GM19025 (cell line): Measurements from ENCODE around the gene IGDCC3.

Experiments
- ATAC-seq: cut with Tn5 transposase; IDR thresholded peaks from one replicate; pipeline ENCODE4 v1.9.1; 2021; ENCODE audit warnings: mild to moderate bottlenecking, low read depth, moderate library complexity; ENCODE audit not compliant: unreplicated experiment

The IGDCC3 gene

GRCh38 chr15:65304381-65305149 lies 73.2 kb downstream of the IGDCC3 start, which contains the start of gene RNU5B-1:
Gene RNU5B-1 (plus strand): TSS chr15:65304677.
- peak; percentile 65 for ATAC-seq

GRCh38 chr15:65303687-65304380 lies 74.0 kb downstream of the IGDCC3 start:
- no peak for ATAC-seq

GRCh38 chr15:65302061-65302460 lies 75.7 kb downstream of the IGDCC3 start:
- no peak for ATAC-seq

DNA sequence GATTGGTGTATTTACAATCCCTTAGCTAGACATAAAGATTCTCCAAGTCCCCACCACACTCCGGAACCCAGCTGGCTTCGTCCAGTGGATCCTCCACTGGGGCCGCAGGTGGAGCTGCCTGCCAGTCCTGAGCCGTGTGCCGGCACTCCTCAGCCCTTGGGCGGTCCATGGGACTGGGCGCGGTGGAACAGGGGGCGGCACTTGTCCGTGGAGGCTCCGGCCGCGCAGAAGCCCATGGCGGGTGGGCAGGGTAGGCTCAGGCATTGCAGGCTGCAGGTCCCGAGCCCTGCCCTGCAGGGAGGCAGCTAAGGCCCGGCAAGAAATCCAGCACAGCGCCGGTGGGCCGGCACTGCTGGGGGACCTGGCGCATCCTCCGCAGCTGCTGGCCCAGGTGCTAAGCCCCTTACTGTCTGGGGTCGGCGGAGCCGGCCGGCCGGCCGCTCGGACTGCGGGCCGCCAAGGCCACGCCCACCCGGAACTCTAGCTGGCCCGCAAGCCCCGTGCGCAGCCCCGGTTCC lies 76.8 kb downstream of the IGDCC3 start:
- ATAC-seq = no peak

- ATAC-seq = no peak
Observed at GRCh38 chr15:65298731-65299130, 79.1 kb downstream of the IGDCC3 start.

- ATAC-seq = no peak
Observed at GRCh38 chr15:65292938-65293518, 84.8 kb downstream of the IGDCC3 start.

GRCh38 chr15:65290228-65290627 lies 87.6 kb downstream of the IGDCC3 start:
- ATAC-seq = no peak

DNA sequence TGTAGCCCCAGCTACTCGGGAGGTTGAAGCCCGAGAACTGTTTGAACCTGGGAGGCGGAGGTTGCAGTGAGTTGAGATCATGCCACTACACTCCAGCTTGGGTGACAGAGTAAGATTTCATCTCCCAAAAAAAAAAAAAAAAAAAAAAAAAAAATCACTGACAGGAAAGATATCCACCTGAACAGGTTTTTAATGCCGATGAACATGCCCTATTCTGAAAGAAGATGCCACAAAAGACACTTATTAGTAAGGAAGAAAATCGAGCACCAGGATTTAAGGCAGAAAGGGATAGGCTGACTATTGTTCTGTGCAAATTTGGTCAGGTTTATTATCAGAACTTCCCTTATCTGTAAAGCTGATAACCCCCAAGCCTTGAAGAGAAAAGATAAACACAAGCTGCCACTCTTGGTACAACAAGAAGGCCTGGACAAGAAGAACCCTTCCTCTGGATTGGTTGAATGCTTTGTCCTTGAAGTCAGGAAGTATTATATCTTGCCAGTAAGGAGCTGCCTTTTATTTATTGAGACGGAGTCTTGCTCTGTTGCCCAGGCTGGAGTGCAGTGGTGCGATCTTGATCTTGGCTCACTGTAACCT lies 88.4 kb downstream of the IGDCC3 start:
- no peak for ATAC-seq

- no peak for ATAC-seq
Observed at GRCh38 chr15:65287520-65287855, 90.3 kb downstream of the IGDCC3 start.

DNA sequence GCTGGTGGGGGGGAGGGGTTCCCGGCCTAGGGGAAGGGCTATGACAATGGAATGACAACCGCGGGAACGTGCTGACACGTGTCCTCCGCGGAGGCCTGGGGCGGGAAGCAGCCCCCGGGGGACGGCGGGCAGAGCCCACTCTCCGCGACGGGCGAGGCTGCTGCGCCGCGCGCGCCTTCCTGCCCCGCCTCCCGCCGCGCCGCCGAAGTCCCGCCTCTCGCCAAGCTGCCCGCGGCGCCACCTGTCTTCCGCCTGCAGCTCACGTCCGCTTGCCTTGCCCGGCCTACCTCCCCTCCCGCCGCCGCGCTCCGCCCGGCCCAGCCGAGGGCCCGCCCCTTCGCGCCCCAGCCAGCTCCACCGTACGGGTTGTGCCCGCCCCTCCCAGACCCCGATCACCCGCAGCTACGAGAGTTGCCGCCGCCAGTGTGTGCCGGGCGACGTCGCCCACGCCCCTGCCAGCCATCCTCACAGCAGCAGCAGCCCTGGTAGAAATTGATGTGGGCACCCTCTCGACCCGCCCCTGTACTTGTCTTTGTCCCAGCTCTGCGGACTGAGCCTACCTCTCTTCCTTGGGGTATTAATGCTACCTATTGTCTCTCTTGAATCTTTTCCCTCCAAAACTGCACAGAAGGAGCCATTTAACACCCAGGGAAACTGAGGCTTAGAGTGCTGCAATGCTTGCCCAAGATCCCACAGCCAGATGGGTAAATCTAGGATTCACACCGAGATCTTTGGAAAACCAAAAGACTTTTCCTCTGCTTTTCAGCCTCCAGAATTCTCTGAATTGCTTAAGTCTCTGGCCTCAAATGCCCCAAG lies 90.9 kb downstream of the IGDCC3 start, which contains the start of gene PARP16:
TSS of gene PARP16 (minus strand) at position 180 of the 816 bp plus-strand sequence. CDS start 457 bp downstream, outside the sequence.
- ATAC-seq = peak; percentile 93

- ATAC-seq = peak; percentile 12
Observed at GRCh38 chr15:65286069-65286703, 91.6 kb downstream of the IGDCC3 start.

DNA sequence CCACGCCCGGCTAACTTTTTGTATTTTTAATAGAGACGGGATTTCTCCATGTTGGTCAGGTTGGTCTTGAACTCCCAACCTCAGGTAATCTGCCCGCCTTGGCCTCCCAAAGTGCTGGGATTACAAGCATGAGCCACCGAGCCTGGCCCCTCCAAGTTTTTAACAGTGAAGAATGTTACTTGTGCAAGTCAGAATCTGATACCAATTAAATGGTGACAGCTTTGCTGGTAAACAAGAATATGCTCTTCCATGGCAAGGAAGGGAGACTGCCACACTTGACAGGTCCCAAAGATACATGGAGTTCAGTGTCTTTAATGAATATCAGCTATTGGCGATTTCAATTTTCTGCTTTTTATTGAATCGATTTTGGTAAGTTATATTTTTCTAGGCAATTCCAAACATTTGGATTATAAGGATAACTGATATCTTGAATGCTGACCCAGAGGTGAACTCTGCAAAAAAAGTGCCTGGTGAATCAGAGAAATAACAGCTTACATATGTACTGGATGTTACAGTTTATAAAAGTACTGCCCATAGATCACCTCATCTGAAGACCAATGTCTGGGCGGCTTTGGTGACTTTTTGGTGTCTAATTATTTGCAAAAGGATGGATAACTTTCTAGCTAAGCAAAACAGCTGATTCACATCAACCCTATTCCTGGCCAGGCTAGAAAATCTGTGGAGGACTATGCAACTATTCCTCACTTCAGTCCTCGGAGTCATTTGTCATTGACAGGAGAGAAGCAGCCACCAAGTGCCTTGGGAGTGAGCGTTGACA lies 92.3 kb downstream of the IGDCC3 start:
- ATAC-seq = no peak

- no peak for ATAC-seq
Observed at GRCh38 chr15:65278480-65278879, 99.3 kb downstream of the IGDCC3 start.
